Mesodermal cell (in vitro differentiated cells): Measurements from ENCODE around the gene YPEL2.
"Not testable (repeated sequence)": the region's sequence is repeated elsewhere in the genome, so short reads cannot be mapped to it uniquely, and the experiment has no call there.

Source experiments
- H3K27ac ChIP-seq: 2 replicates; pipeline ENCODE4 v1.7.0; 2013; ENCODE audit warnings: mild to moderate bottlenecking, low read depth, low read length, moderate library complexity; ENCODE audit not compliant: severe bottlenecking
- H3K36me3 ChIP-seq: 2 replicates; pipeline ENCODE4 v1.7.1; 2013; ENCODE audit warnings: mild to moderate bottlenecking, low read length, moderate library complexity; ENCODE audit not compliant: control insufficient read depth, insufficient read depth
- H3K4me1 ChIP-seq: one replicate; pipeline ENCODE4 v1.7.1; 2013; ENCODE audit warnings: mild to moderate bottlenecking, low read length; ENCODE audit not compliant: insufficient read depth, control insufficient read depth, poor library complexity, severe bottlenecking
- H3K4me3 ChIP-seq: 2 replicates; pipeline ENCODE4 v1.7.0; 2013; ENCODE audit warnings: low read length, control low read depth, mild to moderate bottlenecking; ENCODE audit not compliant: insufficient read depth, poor library complexity, severe bottlenecking; ENCODE audit errors: extremely low read depth
- H3K9me3 ChIP-seq: 2 replicates; pipeline ENCODE4 v1.7.1; 2013; ENCODE audit warnings: mild to moderate bottlenecking, low read length, moderate library complexity; ENCODE audit not compliant: control insufficient read depth
- WGBS, 2 experiments: methylation state at CpG; one replicate each; pipeline ENCODE4 v1.1.5; 2013; ENCODE audit warnings: missing lambda C conversion rate in 2 of 2; ENCODE audit not compliant: insufficient coverage in 2 of 2; 5-methylcytosine and 5-hydroxymethylcytosine counted together

The YPEL2 gene

GRCh38 chr17:59406808-59407381, 75.4 kb downstream of the YPEL2 start:
- 58 to 83% methylated on average over 3 to 6 of the region's 7 CpGs for WGBS, 2 experiments

GRCh38 chr17:59409336-59410048, 78.0 kb downstream of the YPEL2 start:
- Histone ChIP-seq H3K27ac (no peak overlapping the region), H3K36me3 (peaks cover 15% of the 10 kb centered on the region), H3K4me3 (no peak overlapping the region), H3K9me3 (peaks cover 14% of the 10 kb centered on the region), H3K4me1 (peaks cover 6% of the 10 kb centered on the region)
- WGBS, 2 experiments, result 85 to 91% methylated on average over 2 to 3 of the region's 3 CpGs

More at GRCh38 chr17:59406808-59407381, 75.4 kb downstream of the YPEL2 start:
- peaks cover 6% of the 10 kb centered on the region for H3K4me1 ChIP-seq
- H3K4me3 ChIP-seq, result no peak overlapping the region
- H3K36me3 ChIP-seq, result peaks cover 34% of the 10 kb centered on the region
- H3K27ac ChIP-seq, result peak overlapping the region; percentile 63
- peaks cover 14% of the 10 kb centered on the region for H3K9me3 ChIP-seq

- peaks cover 12% of the 10 kb centered on the region for H3K36me3 ChIP-seq
- peaks cover 14% of the 10 kb centered on the region for H3K9me3 ChIP-seq
- no peak overlapping the region for H3K4me3 ChIP-seq
- no peak overlapping the region for H3K27ac ChIP-seq
- H3K4me1 ChIP-seq, result peaks cover 6% of the 10 kb centered on the region
- WGBS, 2 experiments, result 97 to 100% methylated on average over 2 to 3 of the region's 4 CpGs
These were observed 78.6 kb downstream of the YPEL2 start for GRCh38 chr17:59410049-59410437.

GRCh38 chr17:59412431-59412830, 81.0 kb downstream of the YPEL2 start:
- WGBS, 2 experiments, result 83 to 100% methylated on average over 2 to 3 of the region's 5 CpGs

GRCh38 chr17:59413014-59413766, 81.7 kb downstream of the YPEL2 start:
- Histone ChIP-seq H3K36me3 (peaks cover 3% of the 10 kb centered on the region), H3K4me3 (no peak overlapping the region), H3K4me1 (no peaks in the 10 kb centered on the region), H3K9me3 (peaks cover 14% of the 10 kb centered on the region), H3K27ac (no peak overlapping the region)
- WGBS, 2 experiments, result 84 to 90% methylated on average over 6 of the region's 8 CpGs

More at GRCh38 chr17:59412431-59412830, 81.0 kb downstream of the YPEL2 start:
- peaks cover 14% of the 10 kb centered on the region for H3K9me3 ChIP-seq
- not testable (repeated sequence) for H3K27ac ChIP-seq, H3K4me1 ChIP-seq, H3K36me3 ChIP-seq, H3K4me3 ChIP-seq

- Histone ChIP-seq H3K36me3 (no peaks in the 10 kb centered on the region), H3K27ac (no peak overlapping the region), H3K4me3 (no peak overlapping the region), H3K4me1 (no peaks in the 10 kb centered on the region), H3K9me3 (peaks cover 3% of the 10 kb centered on the region)
- WGBS, 2 experiments, result 79 to 83% methylated on average over 4 of the region's 5 CpGs
These were observed 83.9 kb downstream of the YPEL2 start for GRCh38 chr17:59415397-59415796.

- H3K9me3 ChIP-seq, result no peaks in the 10 kb centered on the region
- WGBS, 2 experiments, result 93 to 97% methylated on average over 4 of the region's 4 CpGs
- no peak overlapping the region for H3K4me3 ChIP-seq
- no peaks in the 10 kb centered on the region for H3K4me1 ChIP-seq
- H3K36me3 ChIP-seq, result no peaks in the 10 kb centered on the region
- no peak overlapping the region for H3K27ac ChIP-seq
These were observed 84.7 kb downstream of the YPEL2 start for GRCh38 chr17:59416184-59416583.

- H3K4me3 ChIP-seq, result no peak overlapping the region
- no peak overlapping the region for H3K27ac ChIP-seq
- no peaks in the 10 kb centered on the region for H3K9me3 ChIP-seq
- H3K36me3 ChIP-seq, result no peaks in the 10 kb centered on the region
- 94 to 97% methylated on average over 6 to 7 of the region's 12 CpGs for WGBS, 2 experiments
- H3K4me1 ChIP-seq, result no peaks in the 10 kb centered on the region
These were observed 86.0 kb downstream of the YPEL2 start for GRCh38 chr17:59417452-59417851.

- H3K27ac ChIP-seq, result no peak overlapping the region
- no peaks in the 10 kb centered on the region for H3K9me3 ChIP-seq
- H3K4me1 ChIP-seq, result peaks cover 6% of the 10 kb centered on the region
- H3K36me3 ChIP-seq, result no peaks in the 10 kb centered on the region
- H3K4me3 ChIP-seq, result no peak overlapping the region
- 71 to 80% methylated on average over 2 to 4 of the region's 4 CpGs for WGBS, 2 experiments
These were observed 87.3 kb downstream of the YPEL2 start for GRCh38 chr17:59418732-59419166.

GRCh38 chr17:59420901-59421300, 89.4 kb downstream of the YPEL2 start:
- Histone ChIP-seq H3K27ac (no peak overlapping the region), H3K4me3 (no peak overlapping the region), H3K36me3 (no peaks in the 10 kb centered on the region), H3K4me1 (peaks cover 28% of the 10 kb centered on the region), H3K9me3 (no peaks in the 10 kb centered on the region)
- WGBS, 2 experiments, result no CpG with 5 or more reads among the region's 3 CpGs
